Vagina (tissue), 2 donors: ENCODE data around the gene CUEDC1.

Experiments used
- POLR2A ChIP-seq, 2 donors: fragments of 450-650 bp; IDR thresholded peaks; one replicate each; pipeline ENCODE4 v1.6.1; 2017; ENCODE audit warnings: antibody characterized with exemption in 2 of 2, mild to moderate bottlenecking in 2 of 2, moderate library complexity in 2 of 2
- POLR2AphosphoS5 ChIP-seq, 2 donors: sonication (generic); formaldehyde crosslinking; IDR thresholded peaks; one replicate each; pipeline ENCODE4 v1.9.0; 2017; ENCODE audit warnings: antibody characterized with exemption in 2 of 2, mild to moderate bottlenecking in 2 of 2, low read depth in 1 of 2; ENCODE audit not compliant: insufficient read depth in 1 of 2
- TF ChIP-seq, protein P1 (sequence below), 3 experiments: fragments of 450-650 bp in 2 of 3; fragments of 200-600 bp in 1 of 3; sonication (generic) in 1 of 3; IDR thresholded peaks; one replicate each; pipeline ENCODE4 v1.5.1; 2017 to 2019; ENCODE audit warnings: antibody characterized with exemption in 3 of 3, mild to moderate bottlenecking in 2 of 3, moderate library complexity in 2 of 3

DNA sequence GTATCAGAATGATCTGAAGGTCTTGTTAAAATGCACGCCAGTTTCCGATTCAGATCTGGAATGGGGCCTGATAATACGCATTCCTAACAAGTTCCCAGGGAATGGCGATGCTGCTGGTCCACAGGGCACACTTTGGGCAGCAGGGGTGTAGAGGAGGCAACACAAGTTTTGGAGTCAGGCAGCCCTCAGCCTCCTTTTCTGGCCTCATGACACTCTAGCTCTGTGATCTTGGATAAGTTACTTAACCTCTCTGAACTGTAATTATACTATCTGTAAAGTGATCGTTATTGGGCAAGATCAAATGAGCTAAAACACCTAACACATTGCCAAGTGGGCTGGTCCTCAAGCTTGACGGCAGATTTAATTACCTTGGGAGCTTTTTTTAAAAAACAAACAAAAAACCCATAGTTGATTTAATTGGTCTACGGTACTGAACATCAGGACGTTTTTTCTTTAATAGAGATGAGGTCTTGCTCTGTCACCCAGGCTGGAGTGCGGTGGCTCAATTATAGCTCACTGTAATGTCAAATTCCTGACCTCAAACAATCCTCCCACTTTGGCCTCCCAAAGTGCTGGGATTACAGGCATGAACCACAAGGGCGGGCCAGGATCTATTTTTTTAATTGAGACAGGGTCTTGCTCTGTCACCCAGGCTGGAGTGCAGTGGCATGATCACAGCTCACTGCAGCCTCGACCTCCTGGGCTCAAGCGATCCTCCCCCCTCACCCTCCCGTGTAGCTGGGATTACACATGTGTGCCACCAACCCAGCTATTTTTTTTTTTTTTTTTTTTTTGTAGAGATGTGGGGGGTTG lies 95.4 kb downstream of the CUEDC1 start:
- TF ChIP-seq, protein P1, sequence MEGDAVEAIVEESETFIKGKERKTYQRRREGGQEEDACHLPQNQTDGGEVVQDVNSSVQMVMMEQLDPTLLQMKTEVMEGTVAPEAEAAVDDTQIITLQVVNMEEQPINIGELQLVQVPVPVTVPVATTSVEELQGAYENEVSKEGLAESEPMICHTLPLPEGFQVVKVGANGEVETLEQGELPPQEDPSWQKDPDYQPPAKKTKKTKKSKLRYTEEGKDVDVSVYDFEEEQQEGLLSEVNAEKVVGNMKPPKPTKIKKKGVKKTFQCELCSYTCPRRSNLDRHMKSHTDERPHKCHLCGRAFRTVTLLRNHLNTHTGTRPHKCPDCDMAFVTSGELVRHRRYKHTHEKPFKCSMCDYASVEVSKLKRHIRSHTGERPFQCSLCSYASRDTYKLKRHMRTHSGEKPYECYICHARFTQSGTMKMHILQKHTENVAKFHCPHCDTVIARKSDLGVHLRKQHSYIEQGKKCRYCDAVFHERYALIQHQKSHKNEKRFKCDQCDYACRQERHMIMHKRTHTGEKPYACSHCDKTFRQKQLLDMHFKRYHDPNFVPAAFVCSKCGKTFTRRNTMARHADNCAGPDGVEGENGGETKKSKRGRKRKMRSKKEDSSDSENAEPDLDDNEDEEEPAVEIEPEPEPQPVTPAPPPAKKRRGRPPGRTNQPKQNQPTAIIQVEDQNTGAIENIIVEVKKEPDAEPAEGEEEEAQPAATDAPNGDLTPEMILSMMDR (IDR thresholded peaks at IDR 0.05): no peak
- TF ChIP-seq POLR2A (IDR thresholded peaks at IDR 0.05) (no peak), POLR2AphosphoS5 (IDR thresholded peaks at IDR 0.05; ENCODE audit: insufficient read depth in 1 of 2, low read depth in 1 of 2) (no peak)
